ENCODE results near the gene AGAP2.

The AGAP2 gene

DNA sequence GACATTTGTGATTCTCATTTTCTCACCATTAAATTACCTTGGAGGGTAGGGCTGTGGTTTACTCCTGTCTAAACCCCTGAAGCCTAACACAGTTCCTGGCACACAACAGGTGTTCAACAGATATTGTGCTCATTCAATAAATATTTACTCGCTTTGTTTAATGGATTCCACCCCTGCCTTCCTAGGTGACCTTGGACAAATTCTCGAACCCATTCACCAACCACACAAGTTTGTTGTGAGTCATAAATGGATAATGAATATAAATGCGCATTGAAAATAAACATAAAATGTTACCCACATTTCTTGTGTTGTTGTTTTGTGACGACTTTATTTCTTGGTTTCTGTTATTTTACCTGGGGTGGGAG is 43.7 kb upstream of the AGAP2 start:
- no peak overlapping the region for H2BK120ac ChIP-seq (ENCODE audit: insufficient read depth, low read length, poor library complexity)
- H4K91ac ChIP-seq (ENCODE audit: low read depth, low read length), result no peak overlapping the region
- H3K79me2 ChIP-seq (ENCODE audit: control insufficient read depth, insufficient read depth, low read length, poor library complexity), result peaks cover 7% of the 10 kb centered on the region
- no peaks in the 10 kb centered on the region for H3K27me3 ChIP-seq (ENCODE audit: insufficient read depth, low read length)
- no peak overlapping the region for H2BK12ac ChIP-seq (ENCODE audit: low read length)
- no peak overlapping the region for H3K14ac ChIP-seq (ENCODE audit: low read length)
- H4K8ac ChIP-seq (ENCODE audit: low read depth, low read length), result no peak overlapping the region
- H3K4me2 ChIP-seq (ENCODE audit: low read length), result no peak overlapping the region
- no peak overlapping the region for H4K12ac ChIP-seq (ENCODE audit: low read depth, low read length)
- H3K4me1 ChIP-seq (ENCODE audit: control insufficient read depth in 1 of 2, insufficient read depth in 2 of 2, low read length in 2 of 2), result peaks cover 0 to 3% of the 10 kb centered on the region in 2 experiments
- DNase-seq, result no peak
- WGBS (ENCODE audit: extremely low coverage, insufficient coverage, insufficient read length), result no CpG with 5 or more reads among the region's 4 CpGs
- no peak overlapping the region for H2BK5ac ChIP-seq (ENCODE audit: low read depth, low read length, poor library complexity)
- no peak overlapping the region for H2AK5ac ChIP-seq (ENCODE audit: low read length)
- no peaks in the 10 kb centered on the region for H3K9me3 ChIP-seq (ENCODE audit: insufficient read depth, low read depth, low read length)
- H3K9ac ChIP-seq (ENCODE audit: low read length), result no peak overlapping the region
- H3K4ac ChIP-seq (ENCODE audit: low read depth, low read length), result no peak overlapping the region
- H3K36me3 ChIP-seq (ENCODE audit: control insufficient read depth in 1 of 2, insufficient read depth in 2 of 2, low read length in 2 of 2), result peaks cover 3 to 16% of the 10 kb centered on the region in 2 experiments
- peaks cover 3% of the 10 kb centered on the region for H3K79me1 ChIP-seq (ENCODE audit: low read length)
- no peak overlapping the region for H3K4me3 ChIP-seq (ENCODE audit: low read depth, low read length)
- H3K27ac ChIP-seq (ENCODE audit: low read depth, low read length), result no peak overlapping the region
- H3K18ac ChIP-seq (ENCODE audit: low read length), result no peak overlapping the region
- H2AFZ ChIP-seq (ENCODE audit: insufficient read depth, low read length, poor library complexity), result no peak overlapping the region
- no peak overlapping the region for H3K23ac ChIP-seq (ENCODE audit: low read length)

DNA sequence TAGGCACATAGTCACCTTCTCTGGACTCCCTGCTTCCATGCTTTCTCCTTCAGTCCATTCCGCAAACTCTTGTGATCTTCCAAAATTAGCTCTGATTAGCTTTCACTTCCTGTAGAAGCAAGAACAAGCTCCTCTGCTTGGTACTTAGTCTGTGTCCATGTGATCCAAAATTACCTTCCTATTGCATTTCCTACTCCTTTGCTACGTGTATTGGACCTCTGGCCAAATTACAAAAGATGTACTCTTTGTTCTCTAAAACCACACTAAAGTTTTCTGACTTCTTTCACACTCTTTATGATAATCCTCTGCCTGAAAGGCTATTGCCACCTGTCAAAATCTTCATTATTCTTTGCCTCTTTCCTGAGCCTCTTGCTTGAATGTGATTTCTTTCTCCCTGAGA is 43.3 kb upstream of the AGAP2 start:
- Histone ChIP-seq H3K14ac (ENCODE audit: low read length) (no peak overlapping the region), H2BK5ac (ENCODE audit: low read depth, low read length, poor library complexity) (no peak overlapping the region), H3K4ac (ENCODE audit: low read depth, low read length) (no peak overlapping the region), H3K36me3 (ENCODE audit: control insufficient read depth in 1 of 2, insufficient read depth in 2 of 2, low read length in 2 of 2) (peaks cover 3 to 13% of the 10 kb centered on the region in 2 experiments), H4K91ac (ENCODE audit: low read depth, low read length) (no peak overlapping the region), H3K23ac (ENCODE audit: low read length) (no peak overlapping the region), H2AFZ (ENCODE audit: insufficient read depth, low read length, poor library complexity) (no peak overlapping the region), H3K79me1 (ENCODE audit: low read length) (peaks cover 3% of the 10 kb centered on the region), H3K27ac (ENCODE audit: low read depth, low read length) (no peak overlapping the region), H3K4me3 (ENCODE audit: low read depth, low read length) (no peak overlapping the region), H4K8ac (ENCODE audit: low read depth, low read length) (no peak overlapping the region), H3K4me2 (ENCODE audit: low read length) (no peak overlapping the region), H2AK5ac (ENCODE audit: low read length) (no peak overlapping the region), H3K27me3 (ENCODE audit: insufficient read depth, low read length) (no peaks in the 10 kb centered on the region), H4K12ac (ENCODE audit: low read depth, low read length) (no peak overlapping the region), H3K9me3 (ENCODE audit: insufficient read depth, low read depth, low read length) (no peaks in the 10 kb centered on the region), H3K18ac (ENCODE audit: low read length) (no peak overlapping the region), H3K79me2 (ENCODE audit: control insufficient read depth, insufficient read depth, low read length, poor library complexity) (peaks cover 7% of the 10 kb centered on the region), H2BK120ac (ENCODE audit: insufficient read depth, low read length, poor library complexity) (no peak overlapping the region), H3K4me1 (ENCODE audit: control insufficient read depth in 1 of 2, insufficient read depth in 2 of 2, low read length in 2 of 2) (peaks cover 0 to 3% of the 10 kb centered on the region in 2 experiments), H3K9ac (ENCODE audit: low read length) (no peak overlapping the region), H2BK12ac (ENCODE audit: low read length) (no peak overlapping the region)
- no CpG with 5 or more reads among the region's 2 CpGs for WGBS (ENCODE audit: extremely low coverage, insufficient coverage, insufficient read length)
- DNase-seq, result no peak

DNA sequence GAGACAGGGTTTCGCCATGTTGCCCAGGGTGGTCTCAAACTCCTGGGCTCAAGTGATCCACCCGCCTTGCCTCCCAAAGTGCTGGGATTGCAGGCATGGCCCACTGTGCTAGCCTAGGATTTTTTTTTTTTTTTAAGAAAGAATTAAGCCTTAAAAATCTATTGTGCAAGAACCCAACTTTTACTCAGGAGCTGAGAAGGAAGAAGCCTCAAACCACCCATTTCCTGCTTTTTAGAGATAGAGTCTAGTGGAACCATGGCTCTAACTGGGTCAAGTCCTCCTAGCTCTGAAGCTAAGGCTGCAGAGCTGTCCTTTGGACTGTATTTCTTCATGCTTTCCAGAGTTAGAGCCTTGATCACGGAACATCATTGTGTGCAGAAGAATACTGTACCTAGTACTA is 42.7 kb upstream of the AGAP2 start:
- no peak overlapping the region for H3K14ac ChIP-seq (ENCODE audit: low read length)
- H3K79me1 ChIP-seq (ENCODE audit: low read length), result peaks cover 3% of the 10 kb centered on the region
- no peak overlapping the region for H2AFZ ChIP-seq (ENCODE audit: insufficient read depth, low read length, poor library complexity)
- H2BK12ac ChIP-seq (ENCODE audit: low read length), result no peak overlapping the region
- no peak overlapping the region for H4K8ac ChIP-seq (ENCODE audit: low read depth, low read length)
- peaks cover 7% of the 10 kb centered on the region for H3K79me2 ChIP-seq (ENCODE audit: control insufficient read depth, insufficient read depth, low read length, poor library complexity)
- H3K4ac ChIP-seq (ENCODE audit: low read depth, low read length), result no peak overlapping the region
- no peaks in the 10 kb centered on the region for H3K9me3 ChIP-seq (ENCODE audit: insufficient read depth, low read depth, low read length)
- no peak for DNase-seq
- no peak overlapping the region for H2BK5ac ChIP-seq (ENCODE audit: low read depth, low read length, poor library complexity)
- no peak overlapping the region for H2AK5ac ChIP-seq (ENCODE audit: low read length)
- H3K23ac ChIP-seq (ENCODE audit: low read length), result no peak overlapping the region
- H4K12ac ChIP-seq (ENCODE audit: low read depth, low read length), result no peak overlapping the region
- H3K4me3 ChIP-seq (ENCODE audit: low read depth, low read length), result no peak overlapping the region
- H3K36me3 ChIP-seq (ENCODE audit: control insufficient read depth in 1 of 2, insufficient read depth in 2 of 2, low read length in 2 of 2), result peaks cover 3 to 10% of the 10 kb centered on the region in 2 experiments
- H4K91ac ChIP-seq (ENCODE audit: low read depth, low read length), result no peak overlapping the region
- no peak overlapping the region for H3K27ac ChIP-seq (ENCODE audit: low read depth, low read length)
- peaks cover 0 to 3% of the 10 kb centered on the region in 2 experiments for H3K4me1 ChIP-seq (ENCODE audit: control insufficient read depth in 1 of 2, insufficient read depth in 2 of 2, low read length in 2 of 2)
- no peak overlapping the region for H3K18ac ChIP-seq (ENCODE audit: low read length)
- no CpG with 5 or more reads among the region's 3 CpGs for WGBS (ENCODE audit: extremely low coverage, insufficient coverage, insufficient read length)
- H2BK120ac ChIP-seq (ENCODE audit: insufficient read depth, low read length, poor library complexity), result no peak overlapping the region
- H3K9ac ChIP-seq (ENCODE audit: low read length), result no peak overlapping the region
- no peak overlapping the region for H3K4me2 ChIP-seq (ENCODE audit: low read length)
- no peaks in the 10 kb centered on the region for H3K27me3 ChIP-seq (ENCODE audit: insufficient read depth, low read length)

DNA sequence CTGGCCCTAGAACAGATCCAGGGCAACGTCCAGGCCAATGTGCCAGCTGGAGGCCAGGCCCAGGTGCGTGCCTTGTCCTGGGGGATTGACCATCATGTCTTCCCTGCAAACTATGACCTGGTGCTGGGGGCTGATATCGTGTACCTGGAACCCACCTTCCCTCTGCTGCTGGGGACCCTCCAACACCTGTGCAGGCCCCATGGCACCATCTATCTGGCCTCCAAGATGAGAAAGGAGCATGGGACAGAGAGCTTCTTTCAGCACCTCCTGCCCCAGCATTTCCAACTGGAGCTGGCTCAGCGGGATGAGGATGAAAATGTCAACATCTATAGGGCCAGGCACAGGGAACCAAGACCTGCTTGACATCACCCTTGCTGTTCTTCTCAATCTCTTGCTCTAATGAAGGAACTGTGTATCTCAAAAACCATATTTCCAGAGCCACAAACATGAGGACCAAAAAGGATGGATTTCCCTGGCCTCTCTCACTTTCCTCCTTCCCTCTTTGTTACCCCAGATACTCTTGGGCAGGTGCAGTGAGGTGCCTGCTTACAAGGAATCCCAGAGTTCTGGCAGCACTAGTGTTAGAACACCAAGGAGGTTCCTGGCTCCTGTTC is 41.8 kb upstream of the AGAP2 start:
- Histone ChIP-seq H3K4me3 (ENCODE audit: low read depth, low read length) (no peak overlapping the region), H4K12ac (ENCODE audit: low read depth, low read length) (no peak overlapping the region), H2AK5ac (ENCODE audit: low read length) (no peak overlapping the region), H3K36me3 (ENCODE audit: control insufficient read depth in 1 of 2, insufficient read depth in 2 of 2, low read length in 2 of 2) (peaks cover 0 to 2% of the 10 kb centered on the region in 2 experiments), H2BK120ac (ENCODE audit: insufficient read depth, low read length, poor library complexity) (no peak overlapping the region), H3K23ac (ENCODE audit: low read length) (no peak overlapping the region), H2BK5ac (ENCODE audit: low read depth, low read length, poor library complexity) (no peak overlapping the region), H2BK12ac (ENCODE audit: low read length) (no peak overlapping the region), H3K18ac (ENCODE audit: low read length) (no peak overlapping the region), H3K79me2 (ENCODE audit: control insufficient read depth, insufficient read depth, low read length, poor library complexity) (peaks cover 7% of the 10 kb centered on the region), H3K14ac (ENCODE audit: low read length) (no peak overlapping the region), H3K79me1 (ENCODE audit: low read length) (peaks cover 3% of the 10 kb centered on the region), H4K91ac (ENCODE audit: low read depth, low read length) (no peak overlapping the region), H2AFZ (ENCODE audit: insufficient read depth, low read length, poor library complexity) (no peak overlapping the region), H3K4me1 (ENCODE audit: control insufficient read depth in 1 of 2, insufficient read depth in 2 of 2, low read length in 2 of 2) (peaks cover 0 to 3% of the 10 kb centered on the region in 2 experiments), H3K4ac (ENCODE audit: low read depth, low read length) (no peak overlapping the region), H3K4me2 (ENCODE audit: low read length) (no peak overlapping the region), H3K27ac (ENCODE audit: low read depth, low read length) (no peak overlapping the region), H3K27me3 (ENCODE audit: insufficient read depth, low read length) (no peaks in the 10 kb centered on the region), H4K8ac (ENCODE audit: low read depth, low read length) (no peak overlapping the region), H3K9ac (ENCODE audit: low read length) (no peak overlapping the region), H3K9me3 (ENCODE audit: insufficient read depth, low read depth, low read length) (no peaks in the 10 kb centered on the region)
- no CpG with 5 or more reads among the region's 4 CpGs for whole genome bisulfite sequencing (ENCODE audit: extremely low coverage, insufficient coverage, insufficient read length)
- no peak for DNase-seq

All from trophoblast cell (in vitro differentiated cells and primary cell).